Fibroblast of pulmonary artery (primary cell): ENCODE data around the gene GAB2.

Source experiments
- DNase-seq: peaks from one replicate; pipeline ENCODE4 v3.0.0-alpha.2; 2010; ENCODE audit warnings: low read depth
- H3K4me3 ChIP-seq: replicated peaks from 2 replicates; pipeline ENCODE4 v1.5.1; 2011; ENCODE audit warnings: low read depth, mild to moderate bottlenecking, control low read depth, low read length, moderate library complexity
- CTCF ChIP-seq: IDR thresholded peaks from 2 replicates; pipeline ENCODE4 v1.5.1; 2011; ENCODE audit warnings: mild to moderate bottlenecking, control low read depth, low read length, inconsistent platforms; ENCODE audit errors: missing control alignments

The GAB2 gene

GRCh38 chr11:78457448-78457847 lies 39.8 kb upstream of the GAB2 start:
- no peak for TF ChIP-seq CTCF
- DNase-seq = no peak
- no peak overlapping the region for H3K4me3 ChIP-seq

- no peak overlapping the region for H3K4me3 ChIP-seq
- DNase-seq = peak; percentile 18
- no peak for TF ChIP-seq CTCF
These were observed 35.7 kb upstream of the GAB2 start for GRCh38 chr11:78453140-78453935.

- H3K4me3 ChIP-seq = no peak overlapping the region
- peak; percentile 49 for DNase-seq
- no peak for TF ChIP-seq CTCF
These were observed 33.9 kb upstream of the GAB2 start for GRCh38 chr11:78451371-78452150.

- no peak for TF ChIP-seq CTCF
- H3K4me3 ChIP-seq = no peak overlapping the region
- DNase-seq = no peak
These were observed 33.2 kb upstream of the GAB2 start for GRCh38 chr11:78450866-78451265.

- H3K4me3 ChIP-seq = no peak overlapping the region
- peak; percentile 13 for DNase-seq
- TF ChIP-seq CTCF = no peak
These were observed 32.2 kb upstream of the GAB2 start for GRCh38 chr11:78449866-78450265.

GRCh38 chr11:78446210-78446609 lies 28.6 kb upstream of the GAB2 start:
- DNase-seq = no peak
- H3K4me3 ChIP-seq = no peak overlapping the region
- TF ChIP-seq CTCF = no peak
